ENCODE data around the gene BSDC1.

GRCh38 chr1:32404946-32405345 is 10.7 kb upstream of the BSDC1 start:
- TF ChIP-seq CTCF (IDR thresholded peaks at IDR 0.05) (no peak), POLR2AphosphoS5 (IDR thresholded peaks at IDR 0.05) (no peak), EP300 (IDR thresholded peaks at IDR 0.05) (no peak)

All from suprapubic skin (tissue), 4 donors.